K562 (cell line): ENCODE measurements around the gene ZMYM2. TPM values are rescaled to one million over a fixed set of nuclear protein-coding genes. Genes with fewer than 3 reads are reported as not detected.

ENCODE experiments used
- CBFA2T3 ChIP-seq: fragments of 450-650 bp; IDR thresholded peaks from 2 replicates; pipeline ENCODE4 v1.6.1; 2017
- CEBPB ChIP-seq: fragments of 450-650 bp; IDR thresholded peaks from 2 replicates; pipeline ENCODE4 v1.6.1; 2016; ENCODE audit warnings: missing genetic modification characterization, missing compliant biosample characterization
- FOXA3 ChIP-seq, 2 experiments: fragments of 450-650 bp in 1 of 2; sonication (generic) in 1 of 2; formaldehyde crosslinking; IDR thresholded peaks in 1 of 2; conservative IDR thresholded peaks in 1 of 2; 2 replicates each; pipeline versions ENCODE4 v1.4.0 to v1.8.0; 2020 to 2022; ENCODE audit warnings: mild to moderate bottlenecking in 2 of 2, missing genetic modification reagents in 1 of 2
- HDAC1 ChIP-seq, 2 experiments: fragments of 450-650 bp; IDR thresholded peaks; 2 replicates each; pipeline ENCODE4 v1.6.1; 2016 to 2017; ENCODE audit warnings: inconsistent platforms in 1 of 2, mild to moderate bottlenecking in 1 of 2, moderate library complexity in 1 of 2
- HOXB6 ChIP-seq: fragments of 250-450 bp; sonication (Bioruptor Pico); IDR thresholded peaks from 2 replicates; pipeline ENCODE4 v1.5.1; 2022; ENCODE audit warnings: mild to moderate bottlenecking, borderline replicate concordance
- KDM1A ChIP-seq, 2 experiments: fragments of 450-650 bp; IDR thresholded peaks; 2 replicates each; pipeline ENCODE4 v1.6.1; 2016; ENCODE audit warnings: mild to moderate bottlenecking in 2 of 2
- MAFF ChIP-seq: IDR thresholded peaks from 2 replicates; pipeline ENCODE4 v1.6.1; 2012; ENCODE audit warnings: low read length, improper control_type of control experiment
- MECOM ChIP-seq: fragments of 250-450 bp; sonication (Bioruptor Pico); IDR thresholded peaks from 2 replicates; pipeline ENCODE4 v1.8.0; 2022; ENCODE audit warnings: inconsistent platforms
- MTA1 ChIP-seq: fragments of 450-650 bp; IDR thresholded peaks from 2 replicates; pipeline ENCODE4 v1.6.1; 2017; ENCODE audit warnings: borderline replicate concordance
- NFIX ChIP-seq: fragments of 250-450 bp; sonication (Bioruptor Pico); IDR thresholded peaks from 2 replicates; pipeline ENCODE4 v1.4.0; 2020; ENCODE audit warnings: low read depth, mild to moderate bottlenecking, moderate library complexity
- NR3C1 ChIP-seq: sonication (generic); formaldehyde crosslinking; IDR thresholded peaks from 2 replicates; pipeline ENCODE4 v1.8.1; 2022; ENCODE audit warnings: missing genetic modification reagents
- PTTG1 ChIP-seq: fragments of 450-650 bp; IDR thresholded peaks from 2 replicates; pipeline ENCODE4 v1.6.1; 2016; ENCODE audit warnings: low read depth, mild to moderate bottlenecking, missing genetic modification characterization, missing compliant biosample characterization
- RAD21 ChIP-seq, 2 experiments: fragments of 250-450 bp in 1 of 2; fragments of 450-650 bp in 1 of 2; sonication (Bioruptor Pico) in 1 of 2; formaldehyde crosslinking in 1 of 2; IDR thresholded peaks in 1 of 2; conservative IDR thresholded peaks in 1 of 2; 2 replicates each; pipeline versions ENCODE4 v1.4.0 to v1.8.0; 2020 to 2022; ENCODE audit warnings: mild to moderate bottlenecking in 2 of 2, moderate library complexity in 1 of 2
- RBM34 ChIP-seq: fragments of 200-400 bp; formaldehyde crosslinking; IDR thresholded peaks from 2 replicates; pipeline ENCODE4 v1.6.1; 2018; ENCODE audit warnings: low read length, borderline replicate concordance; ENCODE audit not compliant: insufficient read depth
- SAFB ChIP-seq: fragments of 200-400 bp; formaldehyde crosslinking; IDR thresholded peaks from 2 replicates; pipeline ENCODE4 v1.6.1; 2017; ENCODE audit warnings: low read depth, low read length, borderline replicate concordance
- SP1 ChIP-seq: sonication (generic); formaldehyde crosslinking; IDR thresholded peaks from 2 replicates; pipeline ENCODE4 v1.8.1; 2022; ENCODE audit warnings: mild to moderate bottlenecking, missing genetic modification reagents
- TAF15 ChIP-seq: fragments of 200-400 bp; formaldehyde crosslinking; IDR thresholded peaks from 2 replicates; pipeline ENCODE4 v1.6.1; 2017; ENCODE audit warnings: mild to moderate bottlenecking, low read depth, low read length, moderate library complexity
- TAL1 ChIP-seq: fragments of 450-650 bp; IDR thresholded peaks from 2 replicates; pipeline ENCODE4 v1.6.1; 2016; ENCODE audit warnings: mild to moderate bottlenecking
- TARDBP ChIP-seq: fragments of 450-650 bp; IDR thresholded peaks from 2 replicates; pipeline ENCODE4 v1.6.1; 2016
- WHSC1 ChIP-seq: IDR thresholded peaks from one replicate; pipeline ENCODE4 v1.6.1; 2012; ENCODE audit warnings: low read length, control low read depth, inconsistent platforms
- ZBTB26 ChIP-seq: fragments of 450-650 bp; formaldehyde crosslinking; IDR thresholded peaks from 2 replicates; pipeline ENCODE4 v1.4.0; 2022; ENCODE audit warnings: missing genetic modification characterization
- ZFP36 ChIP-seq: fragments of 150-350 bp; IDR thresholded peaks from 2 replicates; pipeline ENCODE4 v1.6.1; 2018; ENCODE audit warnings: low read length, low read depth; ENCODE audit not compliant: partially characterized antibody
- ZNF512 ChIP-seq: IDR thresholded peaks from 2 replicates; pipeline ENCODE4 v1.6.1; 2016; ENCODE audit warnings: missing genetic modification characterization, missing compliant biosample characterization
- ZSCAN32 ChIP-seq: fragments of 450-650 bp; formaldehyde crosslinking; IDR thresholded peaks from 2 replicates; pipeline ENCODE4 v1.4.0; 2020; ENCODE audit warnings: mild to moderate bottlenecking, moderate library complexity
- polyA plus RNA-seq, 8 experiments: library from polyadenylated mRNA; depleted of rRNA in 4 of 8; stranded (reverse) in 5 of 8; unstranded in 3 of 8; fragments of >200 nt; fragmentation: Nextera tagmentation in 2 of 8; fragmentation: Illumina TruSeq in 1 of 8; extraction: Ambion mirVana in 2 of 8; extraction: Trizol in 1 of 8; gene quantifications; 2 replicates each; pipeline versions ENCODE4 v1.2.1 to v1.2.3, GENCODE V29; 2011 to 2014; ENCODE audit warnings: inconsistent platforms in 1 of 8, missing spikeins in 1 of 8
- total RNA-seq, 7 experiments: library from RNA; depleted of rRNA in 6 of 7; stranded (reverse); fragments of >200 nt in 6 of 7; fragmentation: Illumina TruSeq in 2 of 7; extraction: Trizol in 2 of 7; gene quantifications; 2 replicates each; pipeline versions ENCODE4 v1.2.1 to v1.2.3, GENCODE V29; 2011 to 2021; ENCODE audit warnings: low replicate concordance in 1 of 7
- TF ChIP-seq, protein P1 (sequence below): fragments of 250-450 bp; sonication (Bioruptor Pico); IDR thresholded peaks from 2 replicates; pipeline ENCODE4 v1.9.0; 2021; ENCODE audit warnings: mild to moderate bottlenecking
- TF ChIP-seq, protein P2 (sequence below): fragments of 450-650 bp; IDR thresholded peaks from 2 replicates; pipeline ENCODE4 v1.6.1; 2016; ENCODE audit warnings: missing biosample characterization, missing genetic modification characterization

ZMYM2 gene
- total and polyA plus RNA-seq, 9 of the 15 experiments (the other 6 are each of a cell fraction or from before 2014, with no cell fraction given), result 5.0 to 48.8 (median 26.8) TPM

- no peak for TF ChIP-seq ZFP36
- TF ChIP-seq MTA1, result no peak
- TF ChIP-seq, protein P1, sequence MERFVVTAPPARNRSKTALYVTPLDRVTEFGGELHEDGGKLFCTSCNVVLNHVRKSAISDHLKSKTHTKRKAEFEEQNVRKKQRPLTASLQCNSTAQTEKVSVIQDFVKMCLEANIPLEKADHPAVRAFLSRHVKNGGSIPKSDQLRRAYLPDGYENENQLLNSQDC (CRISPR knock-in tag), result no peak
- no peak for TF ChIP-seq PTTG1 (tag)
- TF ChIP-seq TAL1, result peak; percentile 30; the same call in 1 of the 2 replicates
- no peak for TF ChIP-seq ZBTB26 (CRISPR knock-in tag)
- TF ChIP-seq SAFB, result no peak
- TF ChIP-seq, protein P2, sequence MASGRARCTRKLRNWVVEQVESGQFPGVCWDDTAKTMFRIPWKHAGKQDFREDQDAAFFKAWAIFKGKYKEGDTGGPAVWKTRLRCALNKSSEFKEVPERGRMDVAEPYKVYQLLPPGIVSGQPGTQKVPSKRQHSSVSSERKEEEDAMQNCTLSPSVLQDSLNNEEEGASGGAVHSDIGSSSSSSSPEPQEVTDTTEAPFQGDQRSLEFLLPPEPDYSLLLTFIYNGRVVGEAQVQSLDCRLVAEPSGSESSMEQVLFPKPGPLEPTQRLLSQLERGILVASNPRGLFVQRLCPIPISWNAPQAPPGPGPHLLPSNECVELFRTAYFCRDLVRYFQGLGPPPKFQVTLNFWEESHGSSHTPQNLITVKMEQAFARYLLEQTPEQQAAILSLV (tag), result no peak
- no peak for TF ChIP-seq ZNF512 (tag)
- no peak for TF ChIP-seq MECOM (CRISPR knock-in tag)
- TF ChIP-seq KDM1A (IDR thresholded peaks at IDR 0.05), result peak; percentile 89 to 90
- peak in 1 of 2 experiments; percentile 57; a peak in 2 of 4 replicates for TF ChIP-seq HDAC1 (IDR thresholded peaks at IDR 0.05)
- TF ChIP-seq CBFA2T3, result peak; percentile 69
- 0 out of 4 replicates have a peak, but pooled peaks of 1 of the 2 experiments have one; percentile 15 for TF ChIP-seq FOXA3 (CRISPR knock-in tag; conservative IDR thresholded peaks at IDR 0.05 in 1 of 2, IDR thresholded peaks at IDR 0.05 in 1 of 2)
- no peak for TF ChIP-seq ZSCAN32 (CRISPR knock-in tag)
- TF ChIP-seq CEBPB (tag), result 0 out of 2 replicates have a peak, but pooled peaks have one; percentile 33
- TF ChIP-seq TARDBP, result no peak
- TF ChIP-seq HOXB6 (CRISPR knock-in tag), result no peak
- no peak for TF ChIP-seq NFIX
- no peak for TF ChIP-seq TAF15
- no peak for TF ChIP-seq NR3C1
- no peak for TF ChIP-seq WHSC1
- TF ChIP-seq MAFF, result no peak
- TF ChIP-seq RBM34, result no peak
- TF ChIP-seq SP1 (CRISPR knock-in tag), result no peak
- no peak for TF ChIP-seq RAD21 (CRISPR knock-in tag; conservative IDR thresholded peaks at IDR 0.05 in 1 of 2, IDR thresholded peaks at IDR 0.05 in 1 of 2)
Observed at GRCh38 chr13:20001366-20002190, 43.1 kb downstream of the ZMYM2 start (continued).
